ENCODE data around the gene TM9SF2. TPM values are rescaled to one million over a fixed set of nuclear protein-coding genes. Genes with fewer than 3 reads are reported as not detected.

Gene TM9SF2
- 119 and 122 TPM in 2 replicates for polyA plus RNA-seq

GRCh38 chr13:99501184-99501847 is at the start of gene TM9SF2:
TSS of gene TM9SF2 (plus strand) at chr13:99501472. CDS start at chr13:99501607, 135 bp downstream.

DNA sequence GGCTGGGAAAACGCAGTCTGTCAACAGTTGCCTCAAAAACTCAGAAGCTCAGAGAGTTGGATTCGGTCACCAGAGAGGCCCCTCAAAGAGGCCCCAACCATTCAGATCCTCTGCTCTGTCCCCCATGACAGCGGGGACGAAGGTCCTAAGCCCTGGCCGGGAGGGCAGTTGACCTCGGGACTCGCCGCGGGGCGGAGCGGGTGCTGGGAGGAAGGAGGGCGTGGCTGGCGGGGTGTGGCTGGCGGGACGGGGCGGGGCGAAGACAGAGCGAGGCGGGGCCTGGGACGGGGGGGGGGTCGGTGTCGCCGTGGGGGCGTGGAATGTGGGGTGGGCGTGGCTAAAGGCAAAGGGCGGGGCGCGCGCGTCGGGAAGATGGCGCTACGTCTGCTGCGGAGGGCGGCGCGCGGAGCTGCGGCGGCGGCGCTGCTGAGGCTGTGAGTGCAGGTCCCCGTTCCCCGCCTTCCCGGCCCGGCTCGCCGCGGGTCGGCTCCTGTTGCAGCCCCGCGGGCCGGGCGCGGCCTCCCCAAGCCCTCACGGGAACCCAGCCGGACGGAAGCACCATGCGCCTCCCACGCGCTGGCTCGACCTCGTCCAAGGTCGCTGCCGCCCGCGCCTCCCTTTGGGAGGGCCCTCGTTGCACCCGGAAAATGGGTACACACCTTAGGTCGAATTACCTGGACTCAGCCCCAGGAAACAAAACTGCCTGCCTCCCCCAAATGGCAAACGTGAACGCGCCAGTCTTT is 105.2 kb downstream of the TM9SF2 start, which contains the start of gene CLYBL:
TSS of gene CLYBL (plus strand) at position 367 of the 743 bp plus-strand sequence.

Other genes starting within 250 kb of the TM9SF2 start
- gene GPR18, start 243.1 kb upstream of the TM9SF2 start, polyA plus RNA-seq = 1.1 TPM in 1 of 2 replicates, not detected in the other
- 0.32 TPM in 1 of 2 replicates, not detected in the other for gene GPR183, start 194.1 kb upstream of the TM9SF2 start, polyA plus RNA-seq
- gene CLYBL, start 105.2 kb downstream of the TM9SF2 start, polyA plus RNA-seq = 24.4 and 30.6 TPM in 2 replicates

Measured in Purkinje cell (primary cell).